Femur (tissue), 1 donor: ENCODE results near the gene ARHGEF38.

ENCODE experiments used
- DNase-seq: peaks from one replicate; pipeline ENCODE4 v3.0.0-alpha.2; 2017

Gene ARHGEF38

GRCh38 chr4:105551965-105552746 lies at the start of gene ARHGEF38:
Gene ARHGEF38 (plus strand): TSS chr4:105552620. CDS start chr4:105552766, 146 bp downstream.
- DNase-seq = no peak

- DNase-seq = no peak
These were observed 48.9 kb upstream of the ARHGEF38 start for GRCh38 chr4:105503484-105503883.

- no peak for DNase-seq
These were observed 47.7 kb upstream of the ARHGEF38 start for GRCh38 chr4:105504744-105505143.

GRCh38 chr4:105509291-105509690 lies 43.1 kb upstream of the ARHGEF38 start:
- no peak for DNase-seq

GRCh38 chr4:105509714-105510113 lies 42.7 kb upstream of the ARHGEF38 start:
- DNase-seq = no peak

- no peak for DNase-seq
These were observed 42.2 kb upstream of the ARHGEF38 start for GRCh38 chr4:105510245-105510644.

- no peak for DNase-seq
These were observed 31.3 kb upstream of the ARHGEF38 start for GRCh38 chr4:105520819-105521790.

- DNase-seq = no peak
These were observed 25.8 kb upstream of the ARHGEF38 start for GRCh38 chr4:105526656-105527055.

- no peak for DNase-seq
These were observed 25.3 kb upstream of the ARHGEF38 start for GRCh38 chr4:105527081-105527480.

- DNase-seq = no peak
These were observed 15.8 kb upstream of the ARHGEF38 start for GRCh38 chr4:105536601-105537000.

GRCh38 chr4:105541420-105541819 lies 11.0 kb upstream of the ARHGEF38 start:
- DNase-seq = no peak

GRCh38 chr4:105542039-105542438 lies 10.4 kb upstream of the ARHGEF38 start:
- no peak for DNase-seq

- no peak for DNase-seq
These were observed 9.1 kb upstream of the ARHGEF38 start for GRCh38 chr4:105543346-105543745.

- DNase-seq = no peak
These were observed 8.5 kb upstream of the ARHGEF38 start for GRCh38 chr4:105543881-105544280.

GRCh38 chr4:105544520-105545286 lies 7.7 kb upstream of the ARHGEF38 start:
- DNase-seq = no peak

GRCh38 chr4:105546086-105546485 lies 6.3 kb upstream of the ARHGEF38 start:
- DNase-seq = no peak

- no peak for DNase-seq
These were observed 4.7 kb upstream of the ARHGEF38 start for GRCh38 chr4:105547769-105548168.

GRCh38 chr4:105548483-105548882 lies 3.9 kb upstream of the ARHGEF38 start:
- no peak for DNase-seq

GRCh38 chr4:105550641-105551040 lies 1.8 kb upstream of the ARHGEF38 start:
- DNase-seq = no peak

- DNase-seq = no peak
These were observed 3.0 kb downstream of the ARHGEF38 start for GRCh38 chr4:105555409-105555808.

- no peak for DNase-seq
These were observed 3.8 kb downstream of the ARHGEF38 start for GRCh38 chr4:105556206-105556605.

- no peak for DNase-seq
These were observed 5.9 kb downstream of the ARHGEF38 start for GRCh38 chr4:105558277-105558676.

- no peak for DNase-seq
These were observed 8.0 kb downstream of the ARHGEF38 start for GRCh38 chr4:105560421-105560848.
